GM21717 (cell line): ENCODE results near the gene CLEC1B.
"Not testable (repeated sequence)": the region's sequence is repeated elsewhere in the genome, so short reads cannot be mapped to it uniquely, and the experiment has no call there.

Experiments
- ATAC-seq: cut with Tn5 transposase; IDR thresholded peaks from one replicate; pipeline ENCODE4 v1.9.1; 2021; ENCODE audit warnings: mild to moderate bottlenecking, moderate library complexity; ENCODE audit not compliant: unreplicated experiment

CLEC1B gene

DNA sequence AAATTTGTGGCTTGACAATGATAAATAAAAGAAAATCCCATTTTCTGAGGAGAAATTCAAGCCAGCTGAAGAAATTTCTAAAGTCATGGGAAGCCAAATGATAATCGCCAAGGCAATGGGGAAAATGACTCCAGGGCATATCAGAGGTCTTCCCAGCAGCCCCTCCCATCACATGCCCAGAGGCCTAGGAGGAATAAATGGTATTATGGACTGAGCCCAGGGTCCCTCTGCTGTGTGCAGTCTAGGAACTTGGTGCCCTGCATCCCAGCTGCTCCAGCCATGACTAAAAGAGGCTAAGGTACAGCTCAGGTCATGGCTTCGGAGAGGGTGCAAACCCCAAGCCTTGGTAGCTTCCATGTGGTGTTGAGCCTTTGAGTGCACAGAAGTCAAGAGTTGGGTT, 23.3 kb downstream of the CLEC1B start:
- ATAC-seq = no peak

DNA sequence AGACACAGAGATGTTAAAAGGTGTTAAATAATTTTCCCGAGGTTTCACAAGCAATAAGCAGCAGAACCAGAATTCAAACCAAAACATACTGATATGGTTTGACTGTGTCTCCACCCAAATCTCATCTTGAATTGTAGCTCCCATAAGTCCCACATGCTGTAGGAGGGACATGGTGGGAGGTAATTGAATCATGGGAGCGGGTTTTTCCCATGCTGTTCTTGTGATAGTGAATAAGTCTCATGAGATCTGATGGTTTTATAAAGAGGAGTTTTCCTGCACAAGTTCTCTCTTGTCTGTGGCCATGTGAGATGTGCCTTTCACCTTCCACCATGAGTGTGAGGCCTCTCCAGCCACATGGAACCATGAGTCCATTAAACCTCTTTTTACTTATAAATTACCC, 24.2 kb downstream of the CLEC1B start:
- not testable (repeated sequence) for ATAC-seq

DNA sequence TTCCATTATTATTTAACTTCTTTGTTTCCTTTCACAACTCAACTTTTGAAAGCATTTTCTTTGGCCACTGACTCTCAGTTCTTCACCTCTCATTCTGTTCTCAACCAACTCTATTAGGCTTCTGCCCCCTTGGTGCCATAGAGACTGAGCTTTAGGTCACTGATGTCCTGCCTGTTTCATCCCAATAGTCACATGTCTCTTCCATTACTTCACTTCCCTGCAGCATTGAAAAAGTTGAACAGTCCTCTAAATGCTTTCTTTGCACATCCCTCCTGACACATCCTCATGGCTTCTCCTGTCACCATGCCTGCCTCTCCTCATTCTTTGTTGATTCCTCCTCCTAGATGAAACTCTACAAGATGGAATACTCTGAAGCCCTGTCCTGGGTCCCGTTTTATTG, 25.0 kb downstream of the CLEC1B start:
- no peak for ATAC-seq

DNA sequence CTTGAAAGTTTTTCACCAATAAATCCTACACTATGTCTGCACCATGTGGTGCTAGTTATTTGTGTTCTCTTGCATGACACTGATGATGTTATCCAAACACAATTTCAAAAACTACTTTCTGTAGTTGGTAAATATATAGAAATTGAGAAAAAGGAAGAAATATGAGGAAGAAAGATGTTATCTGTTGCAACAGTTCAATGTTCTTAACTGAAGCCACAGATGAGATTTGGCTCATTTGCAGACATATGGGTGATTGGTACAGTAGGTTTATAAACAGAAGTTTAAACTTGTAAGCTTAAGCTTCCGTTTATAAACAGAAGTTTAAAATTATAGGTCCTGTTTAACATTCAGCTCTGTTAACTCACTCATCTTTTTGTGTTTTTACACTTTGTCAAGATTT, 27.7 kb downstream of the CLEC1B start, which contains the start of gene CLEC12A:
Gene CLEC12A, plus strand, starts transcription at position 229 of the 400 bp plus-strand sequence. CDS start 188 bp downstream, outside the sequence.
- ATAC-seq = no peak

DNA sequence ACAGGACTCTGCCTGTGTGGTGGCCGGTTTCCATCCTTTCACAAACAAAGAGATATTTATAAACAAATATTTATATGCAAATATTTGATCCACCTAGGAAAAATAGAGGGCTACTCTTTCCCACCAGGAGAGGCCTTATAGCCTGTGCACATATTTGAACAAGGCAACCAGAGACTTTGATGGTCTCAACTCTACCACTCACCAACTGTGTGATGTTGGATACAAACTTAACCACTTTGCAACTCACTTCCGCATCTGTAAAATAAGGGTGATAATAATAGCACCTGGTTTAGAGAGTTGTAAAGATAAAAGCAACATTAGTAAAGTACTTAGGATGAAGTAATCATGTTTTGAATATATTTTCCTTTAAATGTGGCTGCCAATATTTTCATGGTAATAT, 29.2 kb downstream of the CLEC1B start:
- no peak for ATAC-seq

DNA sequence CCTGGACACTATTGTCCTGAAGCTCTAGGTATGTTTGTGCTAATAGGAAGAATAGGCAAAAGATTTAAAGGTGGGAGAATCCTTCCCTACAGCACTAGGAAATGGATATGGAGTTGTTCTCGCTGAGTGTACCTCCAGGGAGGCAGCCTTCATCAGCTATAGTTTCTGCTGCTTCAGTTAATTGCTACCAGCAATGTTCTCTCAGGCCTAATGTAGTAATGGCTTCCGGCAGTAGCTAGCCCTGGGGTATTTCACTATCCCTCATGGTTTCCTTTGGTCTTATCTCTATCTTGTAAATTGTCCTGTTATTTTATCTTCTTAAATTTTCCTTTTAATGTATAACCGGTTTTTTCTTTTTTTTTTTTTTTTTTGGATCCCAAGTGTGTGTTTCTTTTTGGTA, 37.0 kb downstream of the CLEC1B start:
- ATAC-seq = no peak

DNA sequence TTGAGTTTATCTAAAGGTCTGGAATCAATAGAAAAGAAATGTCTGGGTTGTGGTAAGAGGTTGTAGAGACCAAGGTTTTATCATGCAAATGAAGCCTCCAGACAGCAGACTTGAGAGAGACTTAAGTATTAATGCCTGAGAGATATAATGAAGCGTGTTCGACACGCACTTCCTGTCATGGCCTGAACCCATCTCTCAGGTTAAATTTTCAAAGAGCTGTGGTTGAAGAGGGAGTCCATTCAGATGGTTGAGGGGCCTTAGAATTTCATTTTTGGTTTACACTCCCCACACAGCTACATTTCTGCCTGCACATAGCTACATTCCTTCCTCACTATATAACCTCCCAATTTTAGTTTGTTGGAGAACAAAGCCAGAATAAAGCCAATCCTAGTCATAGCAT, 37.8 kb downstream of the CLEC1B start:
- no peak for ATAC-seq

DNA sequence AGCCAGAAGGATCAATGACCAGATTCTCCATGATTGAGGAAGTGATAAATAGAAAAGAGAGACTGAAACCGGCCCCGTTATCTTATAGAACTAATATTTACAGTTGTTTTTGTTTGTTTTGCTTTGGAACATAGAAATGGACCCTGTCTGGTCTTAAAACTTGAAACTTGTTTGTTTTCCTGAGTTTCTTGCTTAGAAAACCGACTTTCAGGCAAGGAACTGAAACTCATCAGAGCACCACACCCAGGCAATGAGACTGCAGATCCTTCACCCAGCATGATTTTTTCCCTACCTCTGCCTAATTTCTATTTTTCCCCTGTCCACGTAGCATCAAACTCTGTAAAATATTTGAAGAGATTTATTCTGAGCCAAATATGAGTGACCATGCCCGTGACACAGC, 38.3 kb downstream of the CLEC1B start:
- no peak for ATAC-seq

DNA sequence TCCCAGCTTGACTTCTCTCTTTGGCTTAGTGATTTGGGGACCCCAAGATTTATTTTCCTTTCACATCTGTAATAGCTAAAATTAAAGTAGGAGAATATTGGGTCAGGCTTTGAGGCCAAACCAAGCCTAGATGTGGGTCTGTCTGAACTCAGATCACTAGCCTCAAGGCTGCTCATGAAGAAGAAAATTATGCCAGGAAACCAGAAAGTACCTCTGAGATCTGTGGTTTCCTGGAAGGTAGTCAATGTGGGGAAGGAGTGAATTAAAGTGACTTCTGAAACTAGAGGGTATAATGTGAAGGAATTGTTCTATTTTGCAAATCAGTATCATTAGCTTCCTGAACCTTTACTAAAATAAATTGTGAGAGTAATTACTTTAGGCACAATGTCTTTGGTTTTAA, 41.1 kb downstream of the CLEC1B start:
- ATAC-seq = no peak

DNA sequence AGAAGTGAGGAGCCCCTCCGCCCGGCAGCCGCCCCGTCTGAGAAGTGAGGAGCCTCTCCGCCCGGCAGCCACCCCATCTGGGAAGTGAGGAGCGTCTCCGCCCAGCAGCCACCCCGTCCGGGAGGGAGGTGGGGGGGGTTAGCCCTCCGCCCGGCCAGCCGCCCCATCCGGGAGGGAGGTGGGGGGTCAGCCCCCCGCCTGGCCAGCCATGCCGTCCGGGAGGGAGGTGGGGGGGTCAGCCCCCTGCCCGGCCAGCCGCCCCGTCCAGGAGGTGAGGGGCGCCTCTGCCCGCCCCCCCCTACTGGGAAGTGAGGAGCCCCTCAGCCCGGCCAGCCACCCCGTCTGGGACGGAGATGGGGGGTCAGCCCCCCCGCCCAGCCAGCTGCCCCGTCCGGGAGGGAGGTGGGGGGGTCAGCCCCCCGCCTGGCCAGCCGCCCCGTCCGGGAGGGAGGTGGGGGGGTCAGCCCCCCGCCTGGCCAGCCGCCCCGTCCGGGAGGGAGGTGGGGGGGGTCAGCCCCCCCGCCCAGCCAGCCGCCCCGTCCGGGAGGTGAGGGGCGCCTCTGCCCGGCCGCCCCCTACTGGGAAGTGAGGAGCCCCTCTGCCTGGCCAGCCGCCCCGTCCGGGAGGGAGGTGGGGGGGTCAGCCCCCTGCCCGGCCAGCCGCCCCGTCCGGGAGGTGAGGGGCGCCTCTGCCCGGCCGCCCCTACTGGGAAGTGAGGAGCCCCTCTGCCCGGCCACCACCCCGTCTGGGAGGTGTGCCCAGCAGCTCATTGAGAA, 45.8 kb downstream of the CLEC1B start:
- not testable (repeated sequence) for ATAC-seq

DNA sequence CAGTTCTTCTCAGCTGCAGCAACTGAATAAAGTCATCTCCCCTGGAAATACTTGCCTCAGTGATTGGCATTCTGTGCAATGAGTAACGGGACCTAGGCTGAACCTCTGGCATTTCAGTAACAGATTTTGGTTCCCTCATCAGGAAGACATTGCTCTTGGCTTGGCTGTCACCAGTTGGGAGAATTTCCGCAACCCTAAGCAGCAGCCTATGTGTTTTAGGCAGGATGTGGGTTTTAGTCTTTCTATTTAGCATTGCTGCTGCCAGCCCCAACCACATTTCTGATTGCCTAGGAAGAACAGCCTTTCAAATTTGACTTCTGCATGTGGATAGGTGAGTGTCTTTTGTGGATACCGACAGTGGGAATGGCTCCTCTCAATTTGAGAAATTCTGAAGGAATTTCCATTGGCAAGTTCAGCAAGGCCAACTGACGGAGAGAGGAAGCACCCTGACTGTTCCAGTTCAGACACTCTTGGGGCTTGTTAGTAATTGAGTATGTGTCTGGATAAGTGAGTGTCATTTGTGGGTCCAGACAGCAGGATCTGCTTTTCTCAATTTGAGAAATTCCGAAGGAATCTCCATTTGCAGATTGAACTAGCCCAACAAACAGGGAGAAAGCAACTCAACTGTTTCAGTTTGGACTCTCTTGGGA, 47.8 kb downstream of the CLEC1B start:
- no peak for ATAC-seq

DNA sequence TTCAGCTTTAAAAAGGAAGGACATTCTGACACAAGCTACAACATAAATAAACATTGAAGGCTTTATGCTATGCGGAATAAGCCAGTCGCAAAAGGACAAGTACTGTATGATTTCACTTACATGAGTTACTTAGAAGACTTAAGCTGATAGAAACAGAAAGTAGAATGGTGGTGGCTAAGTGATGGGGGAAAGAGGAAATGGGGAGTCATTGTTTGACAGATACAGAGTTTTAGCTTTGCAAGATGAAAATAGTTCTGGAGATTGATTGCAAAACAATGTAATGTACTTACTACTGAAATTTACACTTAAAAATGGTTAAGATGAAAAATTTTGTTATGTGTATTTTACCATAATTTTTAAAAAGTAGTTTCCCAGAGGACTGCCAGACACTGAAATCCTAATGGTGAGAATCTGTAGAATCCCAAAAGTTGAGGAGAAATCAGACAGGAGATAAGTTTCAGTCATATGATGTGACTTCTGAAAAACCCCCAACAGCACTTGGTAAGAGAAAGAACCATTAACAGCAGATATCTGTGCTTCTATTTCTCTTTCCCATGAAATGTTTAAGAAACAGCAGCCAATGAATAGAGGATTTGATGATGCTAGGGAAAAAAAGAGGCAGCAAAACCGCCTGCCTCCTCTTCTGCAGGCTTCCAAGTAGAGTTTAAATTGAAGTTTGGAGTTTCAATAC, 50.2 kb downstream of the CLEC1B start:
- peak; percentile 93 for ATAC-seq

DNA sequence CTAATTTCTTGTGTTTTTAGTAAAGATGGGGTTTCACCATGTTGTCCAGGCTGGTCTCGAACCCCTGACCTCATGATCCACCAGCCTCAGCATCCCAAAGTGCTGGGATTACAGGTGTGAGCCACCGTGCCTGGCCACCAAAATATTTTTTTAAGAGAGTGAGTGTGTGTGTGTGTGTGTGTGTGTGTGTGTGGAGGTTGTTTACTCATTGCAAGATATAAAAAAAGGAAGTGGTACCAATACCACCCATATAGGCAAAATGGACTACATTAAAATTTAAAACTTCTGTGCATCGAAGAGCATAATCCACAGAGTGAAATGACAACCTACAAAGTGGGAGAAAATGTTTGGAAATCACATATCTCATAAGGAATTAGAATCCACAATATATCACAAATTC, 51.2 kb downstream of the CLEC1B start:
- no peak for ATAC-seq

DNA sequence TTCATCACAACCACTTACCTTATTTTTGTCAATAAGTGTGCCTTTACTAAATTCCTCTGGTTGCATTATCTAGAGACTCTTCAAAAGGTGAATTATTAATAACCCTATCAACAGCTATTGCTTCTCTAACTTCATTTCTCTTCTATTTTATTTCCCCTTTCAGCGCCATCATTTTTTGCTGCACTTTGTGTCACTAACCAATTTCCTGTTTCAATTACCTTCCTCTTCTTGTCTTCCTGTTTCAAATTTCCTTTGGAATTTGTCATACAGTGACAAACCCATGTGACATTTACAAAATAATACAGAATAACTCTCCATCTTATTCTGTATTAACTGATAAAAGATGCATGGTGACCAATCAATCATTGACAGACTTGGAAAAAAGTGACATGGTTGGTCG, 54.5 kb downstream of the CLEC1B start:
- no peak for ATAC-seq

DNA sequence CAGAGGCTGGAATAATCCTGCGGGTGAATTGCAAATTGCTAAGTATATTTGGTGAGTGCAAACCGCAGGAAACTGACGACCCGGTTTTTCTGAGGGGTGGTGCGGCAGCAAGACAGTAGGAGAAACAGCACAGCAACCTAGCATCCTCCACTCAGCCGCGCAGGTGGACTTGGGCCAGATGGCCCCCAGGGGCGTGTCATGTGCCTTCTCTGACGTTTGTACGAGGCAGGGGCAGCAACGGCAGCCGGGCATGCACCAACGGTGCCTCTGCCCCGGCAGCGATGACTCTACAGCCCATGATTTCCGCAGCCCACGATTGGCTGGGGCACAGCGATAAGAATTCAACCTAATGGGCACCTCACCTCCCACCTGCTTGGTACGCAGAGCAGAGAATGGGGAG, 55.7 kb downstream of the CLEC1B start:
- ATAC-seq = no peak
